Muscle layer of duodenum (tissue), 2 donors: ENCODE data around the gene APEH.
"Not testable (repeated sequence)": the region's sequence is repeated elsewhere in the genome, so short reads cannot be mapped to it uniquely, and the experiment has no call there.

Experiments used
- H3K27ac ChIP-seq: one replicate; pipeline ENCODE4 v1.7.0; 2013; ENCODE audit warnings: mild to moderate bottlenecking, low read length
- H3K27me3 ChIP-seq: one replicate; pipeline ENCODE4 v1.7.0; 2013; ENCODE audit warnings: low read depth, mild to moderate bottlenecking, control low read depth, low read length
- H3K36me3 ChIP-seq, 2 donors: one replicate each; pipeline ENCODE4 v1.7.0; 2013; ENCODE audit warnings: low read length in 2 of 2, control low read depth in 1 of 2, mild to moderate bottlenecking in 1 of 2; ENCODE audit not compliant: insufficient read depth in 2 of 2, control insufficient read depth in 1 of 2
- H3K4me1 ChIP-seq, 2 donors: one replicate each; pipeline ENCODE4 v1.7.0; 2013; ENCODE audit warnings: low read length in 2 of 2, mild to moderate bottlenecking in 2 of 2, control low read depth in 1 of 2, moderate library complexity in 1 of 2; ENCODE audit not compliant: insufficient read depth in 2 of 2, control insufficient read depth in 1 of 2
- H3K4me3 ChIP-seq, 2 donors: one replicate each; pipeline ENCODE4 v1.7.0; 2013; ENCODE audit warnings: low read length in 2 of 2, low read depth in 1 of 2, mild to moderate bottlenecking in 1 of 2
- H3K9me3 ChIP-seq, 2 donors: one replicate each; pipeline ENCODE4 v1.7.0; 2013; ENCODE audit warnings: low read length in 2 of 2, control low read depth in 1 of 2, mild to moderate bottlenecking in 1 of 2; ENCODE audit not compliant: control insufficient read depth in 1 of 2
- donor health status: healthy.

The APEH gene

GRCh38 chr3:49685103-49685502 is 11.0 kb downstream of the APEH start:
- not testable (repeated sequence) for H3K9me3 ChIP-seq, H3K27ac ChIP-seq, H3K27me3 ChIP-seq, H3K4me3 ChIP-seq
- peaks cover 34 to 43% of the 10 kb centered on the region in 2 donors for H3K36me3 ChIP-seq
- H3K4me1 ChIP-seq = peaks cover 0 to 14% of the 10 kb centered on the region in 2 donors

- H3K27ac ChIP-seq, H3K9me3 ChIP-seq, H3K4me3 ChIP-seq, H3K27me3 ChIP-seq: not testable (repeated sequence)
- Histone ChIP-seq H3K36me3 (peaks cover 27 to 35% of the 10 kb centered on the region in 2 donors), H3K4me1 (peaks cover 0 to 21% of the 10 kb centered on the region in 2 donors)
Observed at GRCh38 chr3:49685846-49686245, 11.7 kb downstream of the APEH start.

DNA sequence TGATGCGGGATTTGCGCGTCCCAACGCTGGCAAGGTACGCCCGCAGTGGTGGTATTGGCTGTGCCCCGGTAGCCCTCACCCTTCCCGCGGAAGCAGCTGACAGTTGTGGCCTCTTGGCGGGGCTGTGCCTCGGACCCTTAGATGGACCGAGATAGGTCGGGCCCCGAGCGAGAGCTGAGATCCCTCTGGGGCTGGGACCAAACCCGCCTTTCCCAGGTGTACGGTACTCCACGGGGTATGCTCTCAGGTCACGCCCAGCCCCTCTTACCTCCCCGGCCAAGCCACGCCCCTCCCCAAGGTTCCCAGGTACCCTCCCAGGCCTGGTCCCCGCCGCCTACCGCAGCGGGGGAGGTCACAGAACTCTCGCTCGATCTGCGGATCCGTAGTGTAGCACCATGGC is 12.2 kb downstream of the APEH start:
- H3K4me3 ChIP-seq = peak overlapping the region in 1 of 2 donors; percentile 40
- not testable (repeated sequence) for H3K27me3 ChIP-seq, H3K27ac ChIP-seq, H3K9me3 ChIP-seq
- H3K36me3 ChIP-seq = peaks cover 23 to 30% of the 10 kb centered on the region in 2 donors
- peaks cover 0 to 26% of the 10 kb centered on the region in 2 donors for H3K4me1 ChIP-seq

- peak overlapping the region in 1 of 2 donors; percentile 40 for H3K4me3 ChIP-seq
- not testable (repeated sequence) for H3K27ac ChIP-seq
- H3K4me1 ChIP-seq = peaks cover 0 to 30% of the 10 kb centered on the region in 2 donors
Observed at GRCh38 chr3:49686769-49687423, 12.7 kb downstream of the APEH start.

DNA sequence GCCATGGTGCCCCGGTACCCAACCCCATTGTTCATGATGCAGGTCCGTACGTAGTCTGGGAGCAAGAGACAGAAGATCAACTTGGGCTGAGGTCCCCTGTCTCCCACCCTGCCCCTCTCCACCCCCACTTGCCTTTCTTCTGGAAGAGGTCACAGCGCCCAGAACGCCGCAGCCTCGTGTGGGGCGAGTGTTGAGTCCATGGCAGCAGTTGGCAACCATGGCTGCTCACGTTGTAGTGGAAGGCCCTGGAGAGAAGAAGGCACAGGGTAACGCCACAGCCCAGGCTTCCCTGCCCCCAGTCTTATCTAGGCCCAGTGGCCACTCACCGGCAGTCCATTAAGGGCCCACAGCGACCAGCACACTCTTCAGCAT is 13.3 kb downstream of the APEH start:
- not testable (repeated sequence) for H3K27ac ChIP-seq, H3K4me3 ChIP-seq, H3K9me3 ChIP-seq, H3K27me3 ChIP-seq
- Histone ChIP-seq H3K4me1 (peaks cover 0 to 30% of the 10 kb centered on the region in 2 donors), H3K36me3 (peaks cover 12 to 20% of the 10 kb centered on the region in 2 donors)

More at GRCh38 chr3:49686769-49687423, 12.7 kb downstream of the APEH start:
- H3K9me3 ChIP-seq, H3K27me3 ChIP-seq: not testable (repeated sequence)
- H3K36me3 ChIP-seq = peaks cover 17 to 25% of the 10 kb centered on the region in 2 donors

DNA sequence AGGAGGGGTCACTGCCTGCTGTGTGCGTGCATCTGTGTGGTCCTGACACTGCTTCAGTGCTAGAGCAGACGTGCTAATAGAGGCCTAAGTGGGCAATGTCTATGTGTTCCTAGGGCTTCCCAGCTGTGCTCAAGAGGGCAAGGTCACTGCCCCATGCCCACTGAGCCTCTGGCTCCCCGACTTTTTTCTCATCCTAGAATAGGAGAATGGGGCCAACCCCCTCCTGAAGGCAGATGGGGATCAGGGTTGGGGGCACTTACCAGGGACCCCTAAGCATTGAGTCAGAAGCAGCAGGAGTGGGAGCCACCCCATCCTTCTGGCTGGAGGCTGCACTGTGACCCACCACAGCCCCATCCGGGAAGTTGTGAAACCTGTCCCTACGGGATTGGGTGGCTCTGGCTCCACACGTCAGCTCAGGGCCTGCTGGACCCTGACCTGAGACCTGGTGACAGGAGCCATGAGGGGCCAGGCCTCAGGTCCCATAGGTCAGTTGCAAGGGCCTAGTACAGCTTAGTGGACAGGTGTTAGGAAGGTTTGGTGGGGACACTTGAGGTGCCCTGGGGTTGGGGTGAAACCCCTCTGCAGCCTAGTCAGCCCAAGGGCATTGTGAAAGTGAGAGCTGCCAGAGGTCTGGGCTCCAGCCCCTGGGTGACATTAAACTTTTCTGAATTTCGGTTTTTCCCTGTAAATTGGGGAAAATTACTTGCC is 14.3 kb downstream of the APEH start:
- Histone ChIP-seq H3K4me1 (peaks cover 0 to 30% of the 10 kb centered on the region in 2 donors), H3K4me3 (peak overlapping the region; percentile 87 to 99), H3K27ac (peak overlapping the region; percentile 69)
- not testable (repeated sequence) for H3K36me3 ChIP-seq, H3K27me3 ChIP-seq, H3K9me3 ChIP-seq

DNA sequence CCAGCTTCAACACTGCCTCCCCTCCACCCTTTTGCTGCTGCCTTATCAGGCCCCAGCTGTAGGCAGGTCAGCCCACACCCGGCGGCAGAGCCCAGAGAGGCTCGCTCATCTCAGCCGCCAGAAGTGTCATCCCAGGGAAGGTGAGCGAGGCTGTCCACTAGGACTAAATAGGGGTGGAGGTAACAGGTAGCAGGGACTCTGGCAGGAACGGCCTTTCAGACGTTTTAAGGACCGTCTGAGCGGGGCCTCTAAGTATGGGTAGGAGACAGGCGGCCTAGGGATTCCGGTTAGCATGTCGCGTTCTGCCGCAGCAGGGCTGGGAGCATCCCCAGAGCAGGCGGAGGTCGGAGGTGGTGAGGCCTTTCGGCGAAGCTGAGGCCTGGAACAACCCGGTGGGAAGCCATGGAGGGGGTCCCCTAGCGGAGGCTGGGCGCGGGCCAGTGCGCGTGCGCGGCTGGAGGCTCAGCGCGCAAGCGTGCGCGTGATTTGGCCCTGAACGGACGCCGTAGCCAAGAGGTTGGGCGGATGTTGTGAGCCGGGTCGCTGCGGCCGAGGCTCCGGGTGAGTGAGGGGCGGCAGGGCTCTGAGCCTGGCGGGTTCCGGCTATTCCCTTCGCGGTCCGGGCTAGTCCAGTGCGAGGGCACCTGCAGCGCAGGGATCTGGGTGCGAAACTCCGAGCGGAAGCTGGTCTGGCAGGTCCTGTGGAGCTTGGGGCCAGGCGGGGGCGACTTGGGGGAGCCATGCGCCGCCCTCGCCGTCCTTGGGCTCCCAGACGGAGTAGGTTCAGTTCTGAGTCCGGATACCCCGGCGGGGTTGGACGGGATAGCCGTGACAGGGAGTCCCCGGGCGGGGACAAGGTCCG is 15.1 kb downstream of the APEH start, which contains the start of the genes MST1 and RNF123:
MST1 (minus strand) TSS at position 429 of the 862 bp plus-strand sequence. CDS start 783 bp downstream, outside the sequence.
RNF123 (plus strand) TSS at position 512 of the 862 bp plus-strand sequence. CDS start 1,609 bp downstream, outside the sequence.
- peaks cover 0 to 30% of the 10 kb centered on the region in 2 donors for H3K4me1 ChIP-seq

DNA sequence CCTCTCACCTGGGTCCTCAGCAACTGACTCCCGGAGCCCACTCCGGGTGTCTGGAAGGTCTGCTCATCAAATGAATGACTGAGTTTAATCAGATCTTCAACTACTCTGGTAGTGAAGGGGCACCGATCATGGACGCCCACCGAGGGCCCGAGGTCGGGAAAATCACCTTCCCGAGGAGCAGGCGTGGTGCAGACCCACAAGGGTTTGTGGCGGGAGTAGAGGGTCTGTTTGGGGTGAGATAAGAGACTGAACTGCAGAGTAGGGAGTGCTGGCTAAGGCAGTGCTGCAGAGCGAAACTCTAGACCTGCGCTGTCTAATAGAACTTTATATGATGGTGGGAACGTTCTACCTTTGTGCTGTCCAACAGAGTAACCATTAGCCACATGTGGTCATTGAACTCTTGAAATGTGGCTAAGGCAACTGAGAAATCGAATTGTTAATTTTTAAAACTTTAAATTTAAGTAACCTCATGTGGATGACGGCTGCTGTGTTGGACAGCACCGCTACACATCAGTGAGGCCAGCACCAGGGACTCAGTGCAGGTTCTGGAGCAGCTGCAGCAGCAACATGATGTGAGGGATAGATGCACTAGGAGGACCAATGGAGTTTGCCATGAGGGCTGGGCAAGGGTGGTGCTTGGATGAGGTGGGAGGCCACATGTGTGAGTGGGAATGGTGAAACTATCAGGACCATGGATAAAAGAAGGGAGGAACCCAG is 15.9 kb downstream of the APEH start:
- not testable (repeated sequence) for H3K9me3 ChIP-seq, H3K36me3 ChIP-seq, H3K27me3 ChIP-seq
- Histone ChIP-seq H3K4me3 (peak overlapping the region; percentile 87 to 99), H3K27ac (peak overlapping the region; percentile 56), H3K4me1 (peaks cover 0 to 30% of the 10 kb centered on the region in 2 donors)

More for the DNA sequence above, 15.1 kb downstream of the APEH start, which contains the start of the genes MST1 and RNF123:
- no peaks in the 10 kb centered on the region for H3K27me3 ChIP-seq
- peak within 1 kb of the TSS; percentile 69 for H3K27ac ChIP-seq
- H3K9me3 ChIP-seq = no peaks in the 10 kb centered on the region
- peak within 1 kb of the TSS; percentile 87 to 99 for H3K4me3 ChIP-seq
- peaks cover 0 to 1% of the 10 kb centered on the region in 2 donors for H3K36me3 ChIP-seq

- not testable (repeated sequence) for H3K36me3 ChIP-seq, H3K27me3 ChIP-seq, H3K27ac ChIP-seq, H3K4me3 ChIP-seq, H3K9me3 ChIP-seq
- H3K4me1 ChIP-seq = peaks cover 0 to 30% of the 10 kb centered on the region in 2 donors
Observed at GRCh38 chr3:49690856-49691255, 16.7 kb downstream of the APEH start.

DNA sequence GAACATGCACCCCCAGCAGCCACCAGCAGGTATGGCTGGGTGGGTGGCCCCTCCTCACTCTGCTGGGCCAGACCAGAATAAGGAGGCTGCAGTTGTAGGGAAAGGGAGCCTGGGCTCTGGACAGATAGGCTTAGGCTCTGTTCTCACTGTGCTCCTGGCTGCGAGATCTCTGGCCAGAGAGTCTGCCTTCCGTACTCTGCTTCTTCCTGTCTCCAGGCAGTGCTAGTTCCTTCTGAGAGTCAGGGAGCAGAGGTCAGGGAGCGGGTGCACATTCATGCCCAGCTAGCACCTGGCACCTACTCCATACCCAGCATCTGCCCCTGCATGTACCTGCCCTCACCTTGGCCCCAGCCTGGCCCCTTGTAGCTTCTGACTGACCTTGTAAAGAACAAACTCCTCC is 17.3 kb downstream of the APEH start:
- not testable (repeated sequence) for H3K9me3 ChIP-seq, H3K36me3 ChIP-seq, H3K27ac ChIP-seq, H3K4me3 ChIP-seq, H3K27me3 ChIP-seq
- H3K4me1 ChIP-seq = peaks cover 0 to 30% of the 10 kb centered on the region in 2 donors
